HepG2 (cell line): ENCODE measurements around the gene CACNA1C. TPM values are rescaled to one million over a fixed set of nuclear protein-coding genes. Genes with fewer than 3 reads are reported as not detected.

ENCODE experiments used
- IKZF4 ChIP-seq: sonication (generic); formaldehyde crosslinking; IDR thresholded peaks from 2 replicates; pipeline ENCODE4 v1.5.1; 2020; ENCODE audit warnings: borderline replicate concordance, mild to moderate bottlenecking, low read depth, missing genetic modification reagents; ENCODE audit errors: not compliant biosample characterization
- MIXL1 ChIP-seq: IDR thresholded peaks from 2 replicates; pipeline ENCODE4 v1.6.1; 2016
- SALL1 ChIP-seq: sonication (generic); formaldehyde crosslinking; IDR thresholded peaks from 2 replicates; pipeline ENCODE4 v1.8.0; 2022; ENCODE audit warnings: mild to moderate bottlenecking, missing genetic modification reagents
- SMAD9 ChIP-seq: sonication (generic); formaldehyde crosslinking; IDR thresholded peaks from 2 replicates; pipeline ENCODE4 v1.5.1; 2020; ENCODE audit warnings: mild to moderate bottlenecking, missing genetic modification reagents
- SMC3 ChIP-seq: IDR thresholded peaks from 2 replicates; pipeline ENCODE4 v1.6.1; 2011; ENCODE audit warnings: low read length, improper control_type of control experiment
- ZNF225 ChIP-seq: sonication (generic); formaldehyde crosslinking; IDR thresholded peaks from 2 replicates; pipeline ENCODE4 v1.4.0; 2020; ENCODE audit warnings: mild to moderate bottlenecking, missing genetic modification reagents
- ZNF552 ChIP-seq: sonication (generic); formaldehyde crosslinking; IDR thresholded peaks from 2 replicates; pipeline ENCODE4 v1.9.0; 2022; ENCODE audit warnings: missing genetic modification reagents, mild to moderate bottlenecking, borderline replicate concordance
- ZNF598 ChIP-seq: sonication (generic); formaldehyde crosslinking; IDR thresholded peaks from 2 replicates; pipeline ENCODE4 v1.5.1; 2020; ENCODE audit warnings: mild to moderate bottlenecking, missing genetic modification reagents, borderline replicate concordance
- ZNF709 ChIP-seq: sonication (generic); formaldehyde crosslinking; IDR thresholded peaks from 2 replicates; pipeline ENCODE4 v1.5.0; 2020; ENCODE audit warnings: mild to moderate bottlenecking, missing genetic modification reagents
- polyA plus RNA-seq, 8 experiments: library from polyadenylated mRNA; depleted of rRNA in 3 of 8; stranded (reverse) in 7 of 8; unstranded in 1 of 8; fragments of >200 nt; fragmentation: Illumina TruSeq in 4 of 8; extraction: Trizol in 4 of 8; gene quantifications; 2 replicates each; pipeline versions ENCODE4 v1.2.1 to v1.2.3, GENCODE V29; 2011 to 2016; ENCODE audit warnings: low read depth in 4 of 8, missing spikeins in 1 of 8, mixed read lengths in 1 of 8; ENCODE audit not compliant: insufficient read depth in 1 of 8
- total RNA-seq, 5 experiments: library from RNA; depleted of rRNA; stranded (reverse); fragments of >200 nt; fragmentation: Illumina TruSeq; extraction: Trizol; gene quantifications; 2 replicates each; pipeline ENCODE4 v1.2.3, GENCODE V29; 2016; ENCODE audit warnings: low read depth in 1 of 5
- TF ChIP-seq, protein P1 (sequence below): sonication (generic); formaldehyde crosslinking; IDR thresholded peaks from 2 replicates; pipeline ENCODE4 v1.4.0; 2020; ENCODE audit warnings: missing genetic modification reagents
- TF ChIP-seq, protein P2 (sequence below): IDR thresholded peaks from 2 replicates; pipeline ENCODE4 v1.6.1; 2018; ENCODE audit warnings: missing genetic modification reagents
- TF ChIP-seq, protein P3 (sequence below), 2 experiments: IDR thresholded peaks; 2 replicates each; pipeline ENCODE4 v1.6.1; 2011 to 2012; ENCODE audit warnings: low read length in 2 of 2, borderline replicate concordance in 1 of 2, low read depth in 1 of 2, mild to moderate bottlenecking in 1 of 2, moderate library complexity in 1 of 2
- TF ChIP-seq, protein P4 (sequence below), 2 experiments: sonication (generic) in 1 of 2; formaldehyde crosslinking in 1 of 2; IDR thresholded peaks; 2 replicates each; pipeline versions ENCODE4 v1.4.0 to v1.6.1; 2016 to 2020; ENCODE audit warnings: borderline replicate concordance in 1 of 2, low read depth in 1 of 2, mild to moderate bottlenecking in 1 of 2, missing genetic modification reagents in 1 of 2
- TF ChIP-seq, protein P5 (sequence below): sonication (generic); formaldehyde crosslinking; IDR thresholded peaks from 2 replicates; pipeline ENCODE4 v1.4.0; 2020; ENCODE audit warnings: mild to moderate bottlenecking, missing genetic modification reagents
- TF ChIP-seq, protein P6 (sequence below): IDR thresholded peaks from 2 replicates; pipeline ENCODE4 v1.6.1; 2016

Gene CACNA1C
- total and polyA plus RNA-seq, 2 of the 13 experiments (the other 11 are each of a cell fraction or from before 2014, with no cell fraction given) = not detected

DNA sequence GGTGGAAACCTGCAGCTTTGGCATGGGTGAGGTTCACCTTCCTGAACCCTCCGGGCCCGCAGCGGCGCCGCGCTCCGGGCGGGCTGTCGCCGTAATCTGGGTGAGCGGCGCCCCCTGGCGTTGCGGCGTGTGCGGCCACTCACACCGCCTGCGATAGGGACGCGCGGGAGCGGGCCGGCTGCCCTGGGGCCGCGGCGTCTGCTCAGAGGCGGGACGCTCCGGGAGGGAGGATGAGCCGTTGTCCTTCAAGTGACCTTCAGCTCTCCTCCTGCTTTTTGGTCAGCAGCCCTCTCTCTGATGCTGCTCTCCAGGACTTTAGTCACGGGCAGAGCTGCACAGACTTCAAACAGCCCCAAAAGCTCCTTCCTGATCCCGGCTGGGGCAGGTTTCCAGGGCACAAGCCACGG lies 530.3 kb downstream of the CACNA1C start (continued):
- TF ChIP-seq, protein P1, sequence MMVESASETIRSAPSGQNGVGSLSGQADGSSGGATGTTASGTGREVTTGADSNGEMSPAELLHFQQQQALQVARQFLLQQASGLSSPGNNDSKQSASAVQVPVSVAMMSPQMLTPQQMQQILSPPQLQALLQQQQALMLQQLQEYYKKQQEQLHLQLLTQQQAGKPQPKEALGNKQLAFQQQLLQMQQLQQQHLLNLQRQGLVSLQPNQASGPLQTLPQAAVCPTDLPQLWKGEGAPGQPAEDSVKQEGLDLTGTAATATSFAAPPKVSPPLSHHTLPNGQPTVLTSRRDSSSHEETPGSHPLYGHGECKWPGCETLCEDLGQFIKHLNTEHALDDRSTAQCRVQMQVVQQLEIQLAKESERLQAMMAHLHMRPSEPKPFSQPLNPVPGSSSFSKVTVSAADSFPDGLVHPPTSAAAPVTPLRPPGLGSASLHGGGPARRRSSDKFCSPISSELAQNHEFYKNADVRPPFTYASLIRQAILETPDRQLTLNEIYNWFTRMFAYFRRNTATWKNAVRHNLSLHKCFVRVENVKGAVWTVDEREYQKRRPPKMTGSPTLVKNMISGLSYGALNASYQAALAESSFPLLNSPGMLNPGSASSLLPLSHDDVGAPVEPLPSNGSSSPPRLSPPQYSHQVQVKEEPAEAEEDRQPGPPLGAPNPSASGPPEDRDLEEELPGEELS (CRISPR knock-in tag) = no peak
- TF ChIP-seq SMC3 (no peak; the same call in 1 of the 2 replicates), IKZF4 (no peak), ZNF552 (CRISPR knock-in tag) (no peak), MIXL1 (no peak), ZNF598 (CRISPR knock-in tag) (no peak), SMAD9 (CRISPR knock-in tag) (no peak), ZNF709 (CRISPR knock-in tag) (no peak), SALL1 (CRISPR knock-in tag) (peak; percentile 23; the same call in 1 of the 2 replicates), ZNF225 (CRISPR knock-in tag) (no peak)
- TF ChIP-seq, protein P2, sequence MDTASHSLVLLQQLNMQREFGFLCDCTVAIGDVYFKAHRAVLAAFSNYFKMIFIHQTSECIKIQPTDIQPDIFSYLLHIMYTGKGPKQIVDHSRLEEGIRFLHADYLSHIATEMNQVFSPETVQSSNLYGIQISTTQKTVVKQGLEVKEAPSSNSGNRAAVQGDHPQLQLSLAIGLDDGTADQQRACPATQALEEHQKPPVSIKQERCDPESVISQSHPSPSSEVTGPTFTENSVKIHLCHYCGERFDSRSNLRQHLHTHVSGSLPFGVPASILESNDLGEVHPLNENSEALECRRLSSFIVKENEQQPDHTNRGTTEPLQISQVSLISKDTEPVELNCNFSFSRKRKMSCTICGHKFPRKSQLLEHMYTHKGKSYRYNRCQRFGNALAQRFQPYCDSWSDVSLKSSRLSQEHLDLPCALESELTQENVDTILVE (CRISPR knock-in tag) = no peak
- TF ChIP-seq, protein P3, sequence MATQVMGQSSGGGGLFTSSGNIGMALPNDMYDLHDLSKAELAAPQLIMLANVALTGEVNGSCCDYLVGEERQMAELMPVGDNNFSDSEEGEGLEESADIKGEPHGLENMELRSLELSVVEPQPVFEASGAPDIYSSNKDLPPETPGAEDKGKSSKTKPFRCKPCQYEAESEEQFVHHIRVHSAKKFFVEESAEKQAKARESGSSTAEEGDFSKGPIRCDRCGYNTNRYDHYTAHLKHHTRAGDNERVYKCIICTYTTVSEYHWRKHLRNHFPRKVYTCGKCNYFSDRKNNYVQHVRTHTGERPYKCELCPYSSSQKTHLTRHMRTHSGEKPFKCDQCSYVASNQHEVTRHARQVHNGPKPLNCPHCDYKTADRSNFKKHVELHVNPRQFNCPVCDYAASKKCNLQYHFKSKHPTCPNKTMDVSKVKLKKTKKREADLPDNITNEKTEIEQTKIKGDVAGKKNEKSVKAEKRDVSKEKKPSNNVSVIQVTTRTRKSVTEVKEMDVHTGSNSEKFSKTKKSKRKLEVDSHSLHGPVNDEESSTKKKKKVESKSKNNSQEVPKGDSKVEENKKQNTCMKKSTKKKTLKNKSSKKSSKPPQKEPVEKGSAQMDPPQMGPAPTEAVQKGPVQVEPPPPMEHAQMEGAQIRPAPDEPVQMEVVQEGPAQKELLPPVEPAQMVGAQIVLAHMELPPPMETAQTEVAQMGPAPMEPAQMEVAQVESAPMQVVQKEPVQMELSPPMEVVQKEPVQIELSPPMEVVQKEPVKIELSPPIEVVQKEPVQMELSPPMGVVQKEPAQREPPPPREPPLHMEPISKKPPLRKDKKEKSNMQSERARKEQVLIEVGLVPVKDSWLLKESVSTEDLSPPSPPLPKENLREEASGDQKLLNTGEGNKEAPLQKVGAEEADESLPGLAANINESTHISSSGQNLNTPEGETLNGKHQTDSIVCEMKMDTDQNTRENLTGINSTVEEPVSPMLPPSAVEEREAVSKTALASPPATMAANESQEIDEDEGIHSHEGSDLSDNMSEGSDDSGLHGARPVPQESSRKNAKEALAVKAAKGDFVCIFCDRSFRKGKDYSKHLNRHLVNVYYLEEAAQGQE (IDR thresholded peaks at IDR 0.05; ENCODE audit: borderline replicate concordance in 1 of 2, low read depth in 1 of 2, low read length in 2 of 2) = no peak
- TF ChIP-seq, protein P4, sequence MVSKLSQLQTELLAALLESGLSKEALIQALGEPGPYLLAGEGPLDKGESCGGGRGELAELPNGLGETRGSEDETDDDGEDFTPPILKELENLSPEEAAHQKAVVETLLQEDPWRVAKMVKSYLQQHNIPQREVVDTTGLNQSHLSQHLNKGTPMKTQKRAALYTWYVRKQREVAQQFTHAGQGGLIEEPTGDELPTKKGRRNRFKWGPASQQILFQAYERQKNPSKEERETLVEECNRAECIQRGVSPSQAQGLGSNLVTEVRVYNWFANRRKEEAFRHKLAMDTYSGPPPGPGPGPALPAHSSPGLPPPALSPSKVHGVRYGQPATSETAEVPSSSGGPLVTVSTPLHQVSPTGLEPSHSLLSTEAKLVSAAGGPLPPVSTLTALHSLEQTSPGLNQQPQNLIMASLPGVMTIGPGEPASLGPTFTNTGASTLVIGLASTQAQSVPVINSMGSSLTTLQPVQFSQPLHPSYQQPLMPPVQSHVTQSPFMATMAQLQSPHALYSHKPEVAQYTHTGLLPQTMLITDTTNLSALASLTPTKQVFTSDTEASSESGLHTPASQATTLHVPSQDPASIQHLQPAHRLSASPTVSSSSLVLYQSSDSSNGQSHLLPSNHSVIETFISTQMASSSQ (IDR thresholded peaks at IDR 0.05; ENCODE audit: low read depth) = no peak
- TF ChIP-seq, protein P4 (CRISPR knock-in tag; IDR thresholded peaks at IDR 0.05; ENCODE audit: borderline replicate concordance) = no peak
- TF ChIP-seq, protein P5, sequence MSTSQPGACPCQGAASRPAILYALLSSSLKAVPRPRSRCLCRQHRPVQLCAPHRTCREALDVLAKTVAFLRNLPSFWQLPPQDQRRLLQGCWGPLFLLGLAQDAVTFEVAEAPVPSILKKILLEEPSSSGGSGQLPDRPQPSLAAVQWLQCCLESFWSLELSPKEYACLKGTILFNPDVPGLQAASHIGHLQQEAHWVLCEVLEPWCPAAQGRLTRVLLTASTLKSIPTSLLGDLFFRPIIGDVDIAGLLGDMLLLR (CRISPR knock-in tag) = no peak
- TF ChIP-seq, protein P6, sequence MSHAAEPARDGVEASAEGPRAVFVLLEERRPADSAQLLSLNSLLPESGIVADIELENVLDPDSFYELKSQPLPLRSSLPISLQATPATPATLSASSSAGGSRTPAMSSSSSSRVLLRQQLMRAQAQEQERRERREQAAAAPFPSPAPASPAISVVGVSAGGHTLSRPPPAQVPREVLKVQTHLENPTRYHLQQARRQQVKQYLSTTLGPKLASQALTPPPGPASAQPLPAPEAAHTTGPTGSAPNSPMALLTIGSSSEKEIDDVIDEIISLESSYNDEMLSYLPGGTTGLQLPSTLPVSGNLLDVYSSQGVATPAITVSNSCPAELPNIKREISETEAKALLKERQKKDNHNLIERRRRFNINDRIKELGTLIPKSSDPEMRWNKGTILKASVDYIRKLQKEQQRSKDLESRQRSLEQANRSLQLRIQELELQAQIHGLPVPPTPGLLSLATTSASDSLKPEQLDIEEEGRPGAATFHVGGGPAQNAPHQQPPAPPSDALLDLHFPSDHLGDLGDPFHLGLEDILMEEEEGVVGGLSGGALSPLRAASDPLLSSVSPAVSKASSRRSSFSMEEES (CRISPR knock-in tag) = no peak
